H1 (cell line): Measurements from ENCODE around the gene LHFPL6. TPM values are rescaled to one million over a fixed set of nuclear protein-coding genes. Genes with fewer than 3 reads are reported as not detected.

ENCODE experiments used
- CTCF ChIA-PET: fragments of 300-600 bp; sonication (Branson Sonifier 250); formaldehyde crosslinking; loops from one replicate; lab custom pipeline; 2021; ENCODE audit not compliant: partially characterized antibody; lab: Charles Lee
- POLR2A ChIA-PET: fragments of 300-600 bp; sonication (Branson Sonifier 250); formaldehyde crosslinking; loops from one replicate; lab custom pipeline; 2021; ENCODE audit warnings: inconsistent platforms; ENCODE audit not compliant: partially characterized antibody; lab: Charles Lee
- DNase-seq, 2 experiments: peaks; one replicate each; pipeline versions ENCODE4 v3.0.0 to v3.0.0-alpha.2; 2010 to 2022; ENCODE audit warnings: low spot score in 2 of 2, low read depth in 1 of 2, mixed read lengths in 1 of 2
- FAIRE-seq: peaks from 2 replicates; lab custom pipeline; 2011; peaks lifted over from hg19 to GRCh38; lab: Jason Lieb, UNC
- H2AFZ ChIP-seq: 2 replicates; pipeline ENCODE4 v1.8.1; 2012; ENCODE audit warnings: low read length, inconsistent platforms
- H2AK5ac ChIP-seq: 2 replicates; pipeline ENCODE4 v1.6.1; 2013; ENCODE audit warnings: low read depth, low read length
- H2BK120ac ChIP-seq: replicated peaks from 2 replicates; pipeline ENCODE3; 2013; ENCODE audit warnings: low read depth, low read length, inconsistent platforms
- H2BK12ac ChIP-seq: 2 replicates; pipeline ENCODE4 v1.6.1; 2013; ENCODE audit warnings: low read depth, low read length
- H2BK15ac ChIP-seq: 2 replicates; pipeline ENCODE4 v1.6.1; 2013; ENCODE audit warnings: low read length
- H2BK20ac ChIP-seq: 2 replicates; pipeline ENCODE4 v1.6.1; 2013; ENCODE audit warnings: low read length
- H2BK5ac ChIP-seq: 2 replicates; pipeline ENCODE4 v1.6.1; 2013; ENCODE audit warnings: low read depth, low read length
- H3K14ac ChIP-seq: 2 replicates; pipeline ENCODE4 v1.6.1; 2013; ENCODE audit warnings: inconsistent platforms; ENCODE audit not compliant: insufficient read length
- H3K18ac ChIP-seq: 2 replicates; pipeline ENCODE4 v1.6.1; 2013; ENCODE audit warnings: low read length; ENCODE audit errors: extremely low read depth
- H3K23ac ChIP-seq: 2 replicates; pipeline ENCODE4 v1.6.1; 2013; ENCODE audit warnings: inconsistent platforms; ENCODE audit not compliant: insufficient read length
- H3K23me2 ChIP-seq: 2 replicates; pipeline ENCODE4 v1.6.1; 2013; ENCODE audit warnings: low read depth, low read length
- H3K27ac ChIP-seq: 2 replicates; pipeline ENCODE4 v1.6.1; 2011; ENCODE audit warnings: low read depth, low read length, inconsistent platforms
- H3K27me3 ChIP-seq, 4 experiments: replicated peaks in 1 of 4; 1 replicate in 1 of 4; 2 replicates in 3 of 4; pipeline versions ENCODE4 v1.6.1 to v1.8.1; 2011 to 2013; ENCODE audit warnings: low read length in 3 of 4, mild to moderate bottlenecking in 3 of 4, inconsistent platforms in 2 of 4, mixed read lengths in 2 of 4, moderate library complexity in 1 of 4; ENCODE audit not compliant: control insufficient read depth in 3 of 4, insufficient read depth in 3 of 4; ENCODE audit errors: extremely low read depth in 1 of 4
- H3K36me3 ChIP-seq, 4 experiments: 2 replicates each; pipeline versions ENCODE4 v1.6.1 to v1.8.1; 2011 to 2013; ENCODE audit warnings: mild to moderate bottlenecking in 4 of 4, low read length in 3 of 4, moderate library complexity in 2 of 4, control low read depth in 1 of 4, inconsistent platforms in 1 of 4; ENCODE audit not compliant: insufficient read depth in 4 of 4, control insufficient read depth in 2 of 4
- H3K4ac ChIP-seq: replicated peaks from 2 replicates; pipeline ENCODE3; 2013; ENCODE audit warnings: low read length, low read depth, mixed read lengths, inconsistent platforms; ENCODE audit not compliant: insufficient read length
- H3K4me1 ChIP-seq, 4 experiments: replicated peaks in 1 of 4; 1 replicate in 1 of 4; 2 replicates in 3 of 4; pipeline versions ENCODE4 v1.6.1 to v1.8.1; 2011 to 2013; ENCODE audit warnings: low read length in 3 of 4, inconsistent platforms in 2 of 4, mixed read lengths in 1 of 4; ENCODE audit not compliant: insufficient read depth in 4 of 4, control insufficient read depth in 3 of 4
- H3K4me2 ChIP-seq, 2 experiments: 2 replicates each; pipeline versions ENCODE4 v1.6.1 to v1.8.1; 2011 to 2013; ENCODE audit warnings: low read depth in 2 of 2, low read length in 2 of 2, control low read depth in 1 of 2, inconsistent platforms in 1 of 2, mild to moderate bottlenecking in 1 of 2; ENCODE audit not compliant: insufficient read depth in 1 of 2
- H3K4me3 ChIP-seq, 4 experiments: fragments of 200-600, 300-600 bp in 1 of 4; sonication (generic), shearing (Covaris generic), sonication (Bioruptor Twin) in 1 of 4; 2 replicates each; pipeline versions ENCODE4 v1.5.1 to v1.8.1; 2011 to 2016; ENCODE audit warnings: low read length in 4 of 4, low read depth in 3 of 4, control low read depth in 2 of 4, inconsistent platforms in 2 of 4, mild to moderate bottlenecking in 2 of 4, mixed read lengths in 1 of 4, moderate library complexity in 1 of 4; ENCODE audit not compliant: insufficient read depth in 2 of 4; ENCODE audit errors: extremely low read depth in 1 of 4
- H3K56ac ChIP-seq: replicated peaks from 2 replicates; pipeline ENCODE3; 2013; ENCODE audit warnings: low read depth, mild to moderate bottlenecking, mixed read lengths, low read length, inconsistent platforms; ENCODE audit not compliant: insufficient read length
- H3K79me1 ChIP-seq: 2 replicates; pipeline ENCODE4 v1.6.1; 2013; ENCODE audit warnings: low read depth, low read length, control low read depth
- H3K79me2 ChIP-seq, 2 experiments: 2 replicates each; pipeline versions ENCODE4 v1.6.1 to v1.8.1; 2012 to 2013; ENCODE audit warnings: low read length in 2 of 2, mild to moderate bottlenecking in 2 of 2, inconsistent platforms in 1 of 2; ENCODE audit not compliant: insufficient read depth in 2 of 2, control insufficient read depth in 1 of 2
- H3K9ac ChIP-seq, 4 experiments: replicated peaks in 1 of 4; 1 replicate in 1 of 4; 2 replicates in 3 of 4; pipeline versions ENCODE4 v1.6.1 to v1.8.1; 2011 to 2013; ENCODE audit warnings: low read depth in 3 of 4, low read length in 3 of 4, control low read depth in 2 of 4, mild to moderate bottlenecking in 2 of 4, moderate library complexity in 2 of 4, inconsistent platforms in 1 of 4; ENCODE audit errors: extremely low read depth in 1 of 4
- H3K9me3 ChIP-seq, 2 experiments: 2 replicates each; pipeline versions ENCODE4 v1.6.1 to v1.8.1; 2012 to 2013; ENCODE audit warnings: mild to moderate bottlenecking in 2 of 2, moderate library complexity in 2 of 2, control low read depth in 1 of 2, inconsistent platforms in 1 of 2, low read depth in 1 of 2, low read length in 1 of 2, mixed read lengths in 1 of 2; ENCODE audit not compliant: insufficient read depth in 2 of 2
- H4K20me1 ChIP-seq, 2 experiments: replicated peaks in 1 of 2; 2 replicates each; pipeline versions ENCODE3 to v1.8.1; 2011 to 2013; ENCODE audit warnings: inconsistent platforms in 2 of 2, low read length in 2 of 2, mild to moderate bottlenecking in 1 of 2; ENCODE audit not compliant: insufficient read depth in 2 of 2, control insufficient read depth in 1 of 2
- H4K5ac ChIP-seq: 2 replicates; pipeline ENCODE4 v1.6.1; 2013; ENCODE audit warnings: low read length, low read depth, mixed read lengths, inconsistent platforms; ENCODE audit not compliant: insufficient read length
- H4K8ac ChIP-seq: 2 replicates; pipeline ENCODE4 v1.8.0; 2013; ENCODE audit warnings: mild to moderate bottlenecking, moderate library complexity, low read length, inconsistent platforms; ENCODE audit not compliant: insufficient read depth; ENCODE audit errors: extremely low read depth
- H4K91ac ChIP-seq: replicated peaks from 2 replicates; pipeline ENCODE3; 2013; ENCODE audit warnings: low read length, mixed read lengths, inconsistent platforms; ENCODE audit not compliant: insufficient read length
- CBX5 ChIP-seq: fragments of 300-800, 300-1000 bp; sonication (generic); IDR thresholded peaks from 2 replicates; pipeline ENCODE4 v1.7.1; 2016; ENCODE audit warnings: antibody characterized with exemption, low read length, low read depth
- EGR1 ChIP-seq: IDR thresholded peaks from 2 replicates; pipeline ENCODE4 v1.6.1; 2011; ENCODE audit warnings: low read depth, low read length, borderline replicate concordance
- FOSL1 ChIP-seq: IDR thresholded peaks from 2 replicates; pipeline ENCODE4 v1.6.1; 2011; ENCODE audit warnings: mild to moderate bottlenecking, low read depth, low read length, moderate library complexity; ENCODE audit not compliant: insufficient read depth
- MAFK ChIP-seq: IDR thresholded peaks from 2 replicates; pipeline ENCODE4 v1.6.1; 2012; ENCODE audit warnings: low read depth, mild to moderate bottlenecking, improper control_type of control experiment, low read length
- POLR2AphosphoS5 ChIP-seq: IDR thresholded peaks from 2 replicates; pipeline ENCODE4 v1.6.1; 2011; ENCODE audit warnings: low read depth, low read length
- SAP30 ChIP-seq: fragments of 300-600 bp; sonication (generic); IDR thresholded peaks from 2 replicates; pipeline ENCODE4 v1.7.1; 2012; ENCODE audit warnings: low read length, moderate library complexity, mild to moderate bottlenecking, inconsistent platforms; ENCODE audit not compliant: insufficient read depth, insufficient replicate concordance
- SIRT6 ChIP-seq: IDR thresholded peaks from one replicate; pipeline ENCODE4 v1.7.1; 2012; ENCODE audit warnings: low read length, inconsistent platforms
- SUZ12 ChIP-seq: fragments of 200-600 bp; sonication (generic); IDR thresholded peaks from 2 replicates; pipeline ENCODE4 v1.6.1; 2012; ENCODE audit warnings: mild to moderate bottlenecking, inconsistent platforms, low read length, moderate library complexity, mixed read lengths
- ZNF274 ChIP-seq: IDR thresholded peaks from 2 replicates; pipeline ENCODE4 v1.7.0; 2012; ENCODE audit warnings: low read length, borderline replicate concordance; ENCODE audit errors: extremely low read depth
- WGBS, 2 experiments: shearing (Covaris generic) in 1 of 2; methylation state at CpG; one replicate each; pipeline versions ENCODE4 v1.1.6 to v1.1.7; 2013 to 2015; ENCODE audit warnings: low lambda C conversion rate in 2 of 2, mixed read lengths in 2 of 2, inconsistent platforms in 1 of 2, low coverage in 1 of 2, missing lambda C conversion rate in 1 of 2; ENCODE audit not compliant: insufficient replicate concordance in 2 of 2, insufficient coverage in 1 of 2, insufficient read length in 1 of 2; ENCODE audit errors: extremely low coverage in 1 of 2, missing lambda C conversion rate in 1 of 2; 5-methylcytosine and 5-hydroxymethylcytosine counted together
- polyA plus RNA-seq, 7 experiments: library from polyadenylated mRNA; depleted of rRNA in 3 of 7; stranded (reverse) in 5 of 7; unstranded in 2 of 7; fragments of >200 nt in 5 of 7; fragments of 200-250 nt in 2 of 7; gene quantifications; 1 replicate in 5 of 7; 2 replicates in 1 of 7; 4 replicates in 1 of 7; pipeline versions ENCODE4 v1.2.1 to v1.2.3, GENCODE V29; 2011 to 2013; ENCODE audit warnings: missing spikeins in 2 of 7, mixed read lengths in 2 of 7
- total RNA-seq: library from RNA; stranded (reverse); fragmentation: NEBNext Ultra II Directional; extraction: Animal tissue kit (Norgen Biotek cat#: 25700); gene quantifications from 2 replicates; pipeline ENCODE4 v1.2.1, GENCODE V29; 2021
- TF ChIP-seq, protein P1 (sequence below): IDR thresholded peaks from 2 replicates; pipeline ENCODE4 v1.6.1; 2012; ENCODE audit warnings: inconsistent platforms
- TF ChIP-seq, protein P2 (sequence below): IDR thresholded peaks from 2 replicates; pipeline ENCODE4 v1.6.1; 2012; ENCODE audit warnings: inconsistent platforms
- TF ChIP-seq, protein P3 (sequence below): IDR thresholded peaks from 2 replicates; pipeline ENCODE4 v1.6.1; 2011; ENCODE audit warnings: low read length, improper control_type of control experiment

Gene LHFPL6
- total and polyA plus RNA-seq, 2 of the 8 experiments (the other 6 are each of a cell fraction or from before 2014, with no cell fraction given) = 7.6 to 17.0 TPM

GRCh38 chr13:39527301-39527700 is 75.7 kb downstream of the LHFPL6 start:
- no peak overlapping the region for H3K18ac ChIP-seq
- CTCF ChIA-PET = interaction anchor here (1.0 to 1.9 kb wide), 4 partner anchors 10 to 89 kb away, joined by 3 to 15 read pairs (median 4); no protein-coding TSS in a partner anchor
- no peak overlapping the region for H3K14ac ChIP-seq
- no peaks in the 10 kb centered on the region for H3K79me1 ChIP-seq
- H3K23me2 ChIP-seq = no peaks in the 10 kb centered on the region
- no peak overlapping the region for H3K23ac ChIP-seq
- H4K8ac ChIP-seq = no peak overlapping the region
- H2AFZ ChIP-seq = no peak overlapping the region
- H2BK5ac ChIP-seq = no peak overlapping the region
- no peak overlapping the region for H2AK5ac ChIP-seq
- H2BK20ac ChIP-seq = no peak overlapping the region
- POLR2A ChIA-PET = interaction anchor here (0.6 to 1.4 kb wide), 4 partner anchors 10 to 1052 kb away, joined by 3 to 5 read pairs (median 3); no protein-coding TSS in a partner anchor
- no peak for DNase-seq
- H3K36me3 ChIP-seq = no peaks in the 10 kb centered on the region; a peak in 1 of 8 replicates
- no peaks in the 10 kb centered on the region for H4K20me1 ChIP-seq
- H3K79me2 ChIP-seq = no peaks in the 10 kb centered on the region
- H3K4ac ChIP-seq = no peak overlapping the region
- no peak overlapping the region for H3K56ac ChIP-seq
- H2BK120ac ChIP-seq = no peak overlapping the region
- peaks cover 0 to 3% (median 0%) of the 10 kb centered on the region in 4 experiments; a peak in 1 of 7 replicates for H3K4me1 ChIP-seq
- no peak overlapping the region for H2BK15ac ChIP-seq
- no peak overlapping the region for H3K4me2 ChIP-seq
- no peak overlapping the region for H3K27ac ChIP-seq
- H3K9me3 ChIP-seq = no peaks in the 10 kb centered on the region
- WGBS, 2 experiments = 98% methylated on average over 3 of the region's 3 CpGs; no CpG with 5 or more reads in 1 of the 2 experiments
- no peaks in the 10 kb centered on the region for H3K27me3 ChIP-seq
- no peak overlapping the region for H3K9ac ChIP-seq
- H4K91ac ChIP-seq = no peak overlapping the region
- FAIRE-seq = no peak
- H3K4me3 ChIP-seq = no peak overlapping the region
- no peak overlapping the region for H2BK12ac ChIP-seq
- H4K5ac ChIP-seq = no peak overlapping the region
- TF ChIP-seq MAFK (no peak), SUZ12 (no peak), SAP30 (no peak), SIRT6 (no peak), CBX5 (no peak), POLR2AphosphoS5 (no peak), ZNF274 (no peak), FOSL1 (no peak), EGR1 (no peak)
- TF ChIP-seq, protein P1, sequence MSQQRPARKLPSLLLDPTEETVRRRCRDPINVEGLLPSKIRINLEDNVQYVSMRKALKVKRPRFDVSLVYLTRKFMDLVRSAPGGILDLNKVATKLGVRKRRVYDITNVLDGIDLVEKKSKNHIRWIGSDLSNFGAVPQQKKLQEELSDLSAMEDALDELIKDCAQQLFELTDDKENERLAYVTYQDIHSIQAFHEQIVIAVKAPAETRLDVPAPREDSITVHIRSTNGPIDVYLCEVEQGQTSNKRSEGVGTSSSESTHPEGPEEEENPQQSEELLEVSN = no peak
- TF ChIP-seq, protein P2, sequence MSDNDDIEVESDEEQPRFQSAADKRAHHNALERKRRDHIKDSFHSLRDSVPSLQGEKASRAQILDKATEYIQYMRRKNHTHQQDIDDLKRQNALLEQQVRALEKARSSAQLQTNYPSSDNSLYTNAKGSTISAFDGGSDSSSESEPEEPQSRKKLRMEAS = no peak
- TF ChIP-seq, protein P3, sequence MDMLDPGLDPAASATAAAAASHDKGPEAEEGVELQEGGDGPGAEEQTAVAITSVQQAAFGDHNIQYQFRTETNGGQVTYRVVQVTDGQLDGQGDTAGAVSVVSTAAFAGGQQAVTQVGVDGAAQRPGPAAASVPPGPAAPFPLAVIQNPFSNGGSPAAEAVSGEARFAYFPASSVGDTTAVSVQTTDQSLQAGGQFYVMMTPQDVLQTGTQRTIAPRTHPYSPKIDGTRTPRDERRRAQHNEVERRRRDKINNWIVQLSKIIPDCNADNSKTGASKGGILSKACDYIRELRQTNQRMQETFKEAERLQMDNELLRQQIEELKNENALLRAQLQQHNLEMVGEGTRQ = no peak
